ENCODE measurements around the gene FARSA.
"Not testable (repeated sequence)": the region's sequence is repeated elsewhere in the genome, so short reads cannot be mapped to it uniquely, and the experiment has no call there.

- TF ChIP-seq CTCF (IDR thresholded peaks at IDR 0.05); POLR2A (IDR thresholded peaks at IDR 0.05); POLR2AphosphoS5 (IDR thresholded peaks at IDR 0.05; ENCODE audit: insufficient read depth in 1 of 2, low read depth in 1 of 2): not testable (repeated sequence)
Measured at GRCh38 chr19:12890299-12890786, 43.2 kb downstream of the FARSA start.
